ENCODE measurements around the gene AXIN2.
"Not testable (repeated sequence)": the region's sequence is repeated elsewhere in the genome, so short reads cannot be mapped to it uniquely, and the experiment has no call there.

Gene AXIN2

DNA sequence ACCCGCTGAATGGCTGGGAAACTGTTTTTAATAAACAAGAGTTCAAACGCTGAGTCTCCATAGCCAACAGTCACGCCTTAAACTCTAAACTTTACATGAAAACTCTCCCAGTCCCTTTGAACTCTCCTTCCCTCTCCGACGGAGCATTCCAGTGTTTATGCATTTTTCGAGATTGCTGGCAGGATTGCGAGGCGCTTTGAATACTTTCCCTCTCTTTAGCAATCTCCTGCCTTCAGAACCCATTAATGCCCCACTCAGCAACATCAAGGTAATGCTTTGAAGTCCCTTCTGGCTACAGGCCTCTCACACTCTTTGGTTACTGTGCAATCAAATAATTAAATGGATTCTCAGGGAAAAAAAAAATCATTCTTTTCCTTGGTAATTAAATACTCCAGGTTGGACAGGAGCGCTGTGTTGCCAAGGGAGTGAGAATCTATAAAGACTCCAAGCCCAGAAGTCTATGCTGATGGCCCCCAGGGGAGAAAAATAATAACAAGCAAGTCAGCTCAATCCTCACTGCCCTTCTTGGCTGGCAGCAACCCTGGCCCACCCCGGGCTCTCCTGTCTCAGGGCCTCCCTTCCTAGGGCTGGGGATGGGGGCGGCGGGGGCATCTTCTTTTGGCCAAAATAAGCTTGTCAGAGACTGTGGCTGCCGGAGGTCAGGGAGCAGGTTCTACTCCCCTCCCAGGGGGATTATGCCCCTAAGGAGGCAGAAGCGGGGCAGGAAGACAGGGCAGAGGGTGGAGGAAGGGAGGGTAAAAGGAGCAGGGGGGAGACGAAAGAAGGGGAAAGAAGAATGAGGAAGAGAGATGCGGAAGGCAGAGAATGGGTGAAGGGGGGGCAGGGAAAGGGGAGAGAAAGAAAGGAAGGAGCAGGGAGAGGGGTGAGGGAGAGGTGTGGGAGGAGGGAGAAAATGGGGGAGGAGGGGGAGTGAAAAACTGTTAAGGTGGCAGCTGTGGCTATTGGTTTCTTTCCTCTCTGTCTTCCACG is 45.2 kb downstream of the AXIN2 start:
- DNase-seq, result no peak

GRCh38 chr17:65515512-65515911 is 45.9 kb downstream of the AXIN2 start:
- no peak for DNase-seq

GRCh38 chr17:65514541-65514940 is 46.9 kb downstream of the AXIN2 start:
- DNase-seq, result no peak

DNA sequence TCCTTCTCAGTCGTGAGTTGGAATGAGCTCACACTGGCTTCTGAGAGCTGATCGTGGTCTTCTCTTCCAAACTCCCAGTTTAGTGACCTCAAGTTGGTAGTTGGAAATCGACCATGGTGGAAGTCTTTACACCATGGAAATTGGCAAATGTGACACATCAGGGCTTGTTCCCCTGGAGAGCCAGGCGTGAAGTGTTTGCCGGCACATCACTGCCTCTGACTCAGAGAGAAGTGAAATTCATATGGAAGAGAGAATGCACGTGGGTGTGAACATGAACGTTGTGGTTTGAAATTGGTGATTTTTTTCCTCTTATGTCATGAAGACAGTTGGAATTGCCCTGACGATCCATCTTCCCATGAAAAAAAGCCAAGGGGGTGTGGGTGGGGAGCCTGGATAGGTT is 47.4 kb downstream of the AXIN2 start:
- no peak for DNase-seq

- DNase-seq, result no peak
These were observed 50.1 kb downstream of the AXIN2 start for GRCh38 chr17:65511316-65511715.

DNA sequence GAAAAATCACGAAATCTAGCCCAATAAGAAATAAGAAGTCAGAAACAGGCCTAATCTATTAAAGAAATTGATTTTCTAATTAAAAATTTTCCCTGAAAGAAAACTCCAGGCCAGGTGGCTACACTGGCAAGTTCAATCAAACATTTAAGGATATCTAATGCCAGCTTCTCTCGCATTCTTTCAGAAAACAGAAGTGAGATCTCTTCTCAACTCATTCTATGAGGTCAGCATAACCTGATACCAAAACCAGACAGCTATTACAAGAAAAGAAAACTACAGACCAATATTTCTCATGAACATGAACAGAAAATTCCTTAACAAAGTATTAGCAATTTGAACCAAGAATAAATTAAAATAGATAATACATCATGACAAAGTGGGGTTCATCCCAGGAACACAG is 52.4 kb downstream of the AXIN2 start:
- no peak for DNase-seq

DNA sequence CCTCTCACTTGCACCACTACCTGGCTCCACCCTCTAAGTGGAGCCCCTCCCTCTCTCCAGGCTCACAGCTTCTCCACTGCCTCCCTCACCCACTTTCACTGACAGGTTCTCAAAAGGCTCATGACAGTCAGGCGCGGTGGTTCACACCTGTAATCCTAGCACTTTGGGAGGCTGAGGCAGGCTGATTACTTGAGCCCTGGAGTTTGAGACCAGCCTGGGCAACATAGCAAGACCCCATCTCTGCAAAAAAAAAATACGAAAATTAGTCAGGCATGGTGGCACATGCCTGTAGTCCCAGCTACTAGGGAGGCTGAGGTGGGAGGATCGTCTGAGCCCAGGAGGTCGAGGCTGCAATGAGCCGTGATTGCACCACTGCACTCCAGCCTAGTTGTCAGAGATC is 56.8 kb downstream of the AXIN2 start:
- not testable (repeated sequence) for DNase-seq

GRCh38 chr17:65504141-65504540 is 57.3 kb downstream of the AXIN2 start:
- DNase-seq, result no peak

DNA sequence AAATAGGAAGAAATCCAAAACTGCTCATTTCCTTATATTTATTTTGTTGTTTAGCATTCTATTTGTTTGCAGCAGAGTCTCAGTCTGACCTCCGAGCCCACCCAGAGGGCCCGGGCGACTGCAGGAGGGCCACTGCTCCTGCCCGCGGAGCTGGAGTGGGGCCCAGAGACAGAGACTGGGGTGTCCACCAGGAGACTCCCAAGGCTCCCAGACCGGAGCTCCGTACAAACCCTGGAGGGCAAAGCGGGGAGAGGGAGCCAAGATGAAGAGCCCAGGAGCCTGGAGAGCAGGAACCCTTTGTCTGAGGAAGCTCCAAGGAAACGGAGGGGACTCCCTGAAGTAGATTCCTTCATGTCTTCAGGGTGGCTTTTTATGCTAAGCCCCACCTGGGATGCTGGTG is 57.9 kb downstream of the AXIN2 start:
- no peak for DNase-seq

DNA sequence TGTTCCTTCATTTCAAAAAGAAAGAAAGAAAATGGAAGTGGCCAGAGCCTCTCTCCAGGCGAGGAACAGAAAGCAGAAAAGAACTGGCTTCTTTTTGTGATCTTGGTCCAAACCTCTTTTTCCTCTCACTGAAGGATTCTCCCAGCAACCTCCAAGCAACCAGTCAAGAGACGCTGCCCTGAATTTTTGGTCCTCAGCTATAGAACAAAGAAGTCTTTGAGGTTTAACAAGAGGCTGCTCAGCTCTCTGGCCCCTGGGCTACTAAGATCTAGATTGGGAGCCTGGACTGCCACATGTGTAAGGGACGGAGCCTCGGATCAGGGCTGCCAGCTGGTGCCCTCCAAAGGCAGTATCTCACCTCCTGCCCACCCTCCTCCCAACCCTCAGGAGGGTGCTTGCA is 62.6 kb downstream of the AXIN2 start:
- no peak for DNase-seq

DNA sequence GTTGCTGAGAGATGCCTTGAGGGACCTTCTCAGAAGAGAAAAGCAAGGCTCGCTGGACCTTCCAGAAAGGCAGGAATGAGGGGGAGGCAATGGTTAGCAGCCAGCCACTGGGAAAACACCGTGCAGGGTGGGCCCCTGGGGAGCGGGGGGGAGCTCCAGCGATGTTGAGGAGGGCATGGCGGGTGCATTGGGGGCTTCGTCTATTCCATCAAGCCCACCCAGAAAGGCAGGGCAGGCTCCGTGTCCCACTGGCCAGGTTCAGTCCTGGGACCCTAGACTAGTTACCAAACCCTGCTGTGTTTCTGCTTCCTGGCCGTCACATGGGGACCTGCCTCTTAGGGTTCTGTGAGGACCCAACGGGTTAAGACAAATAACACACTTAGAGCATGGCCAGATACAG is 64.6 kb downstream of the AXIN2 start:
- DNase-seq, result no peak

GRCh38 chr17:65495122-65496055 is 66.1 kb downstream of the AXIN2 start:
- peak; percentile 27 for DNase-seq

DNA sequence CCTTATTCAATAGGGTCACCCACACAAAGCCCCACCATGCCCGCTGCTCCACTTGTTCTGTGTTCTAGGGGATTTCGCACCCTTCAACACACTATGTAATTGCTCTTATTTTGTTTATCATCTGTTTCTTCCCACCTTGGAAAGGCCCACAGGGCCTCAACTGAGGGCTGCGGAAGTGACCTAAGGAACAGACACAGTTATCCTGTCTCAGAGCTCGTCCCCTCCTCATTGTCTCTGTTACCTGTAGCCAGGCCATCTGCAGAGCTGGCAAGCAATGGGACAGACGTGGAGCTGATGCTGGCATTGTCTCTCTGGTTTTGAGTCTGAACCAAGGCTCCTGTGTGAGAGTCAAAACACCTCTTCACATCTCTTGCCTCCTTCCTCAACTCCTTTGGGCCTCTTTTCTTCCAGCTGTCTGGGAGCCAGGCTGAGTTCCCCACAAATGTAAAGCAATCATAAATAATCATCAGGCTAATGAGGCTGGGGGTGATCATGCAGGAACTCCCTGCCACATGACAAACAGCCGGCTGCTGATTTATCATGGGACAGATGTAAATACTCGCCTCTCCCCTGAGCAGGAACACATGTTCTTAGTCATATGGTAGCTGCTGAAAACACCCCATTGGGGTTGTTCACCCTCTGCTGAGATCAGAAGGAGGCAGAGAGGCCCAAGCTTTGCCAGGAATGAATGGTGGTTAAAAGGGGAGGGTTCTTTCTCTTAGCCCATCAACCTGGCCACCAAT is 71.9 kb downstream of the AXIN2 start:
- DNase-seq, result no peak

DNA sequence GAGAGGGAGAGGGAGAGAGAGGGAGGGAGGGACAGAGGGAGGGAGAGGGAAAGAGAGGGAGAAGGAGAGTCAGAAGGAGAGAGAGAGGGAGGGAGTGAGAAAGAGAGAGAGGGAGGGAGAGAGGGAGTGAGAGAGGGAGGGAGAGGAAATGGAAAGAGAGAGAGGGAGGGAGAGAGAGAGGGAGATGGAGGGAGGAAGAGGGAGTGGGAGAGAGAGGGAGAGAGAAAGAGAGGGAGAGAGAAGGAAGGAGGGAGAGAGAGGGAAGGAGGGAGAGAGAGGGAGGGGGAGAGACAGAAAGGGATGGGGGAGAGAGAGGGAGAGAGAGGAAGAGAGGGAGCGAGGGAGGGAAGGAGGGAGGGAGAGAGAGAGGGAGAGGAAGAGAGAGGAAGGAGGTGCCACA is 72.8 kb downstream of the AXIN2 start:
- no peak for DNase-seq

DNA sequence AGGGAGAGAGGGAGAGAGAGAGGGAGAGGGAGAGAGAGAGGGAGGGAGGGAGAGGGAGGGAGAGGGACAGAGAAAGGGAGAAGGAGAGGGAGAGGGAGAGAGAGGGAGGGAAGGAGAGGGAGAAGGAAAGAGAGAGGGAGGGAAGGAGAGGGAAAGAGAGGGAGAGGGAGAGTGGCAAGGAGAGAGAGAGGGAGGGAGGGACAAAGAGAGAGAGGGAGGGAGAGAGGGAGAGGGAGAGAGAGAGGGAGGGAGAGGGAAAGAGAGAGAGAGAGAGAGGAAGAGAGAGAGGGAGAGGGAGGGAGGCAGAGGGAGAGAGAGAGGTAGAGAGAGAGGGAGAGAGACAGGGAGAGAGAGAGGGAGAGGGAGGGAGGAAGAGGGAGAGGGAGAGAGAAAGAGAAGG is 73.5 kb downstream of the AXIN2 start:
- no peak for DNase-seq

- DNase-seq, result no peak
These were observed 74.3 kb downstream of the AXIN2 start for GRCh38 chr17:65487161-65487560.

GRCh38 chr17:65485388-65486299 is 75.8 kb downstream of the AXIN2 start:
- no peak for DNase-seq

DNA sequence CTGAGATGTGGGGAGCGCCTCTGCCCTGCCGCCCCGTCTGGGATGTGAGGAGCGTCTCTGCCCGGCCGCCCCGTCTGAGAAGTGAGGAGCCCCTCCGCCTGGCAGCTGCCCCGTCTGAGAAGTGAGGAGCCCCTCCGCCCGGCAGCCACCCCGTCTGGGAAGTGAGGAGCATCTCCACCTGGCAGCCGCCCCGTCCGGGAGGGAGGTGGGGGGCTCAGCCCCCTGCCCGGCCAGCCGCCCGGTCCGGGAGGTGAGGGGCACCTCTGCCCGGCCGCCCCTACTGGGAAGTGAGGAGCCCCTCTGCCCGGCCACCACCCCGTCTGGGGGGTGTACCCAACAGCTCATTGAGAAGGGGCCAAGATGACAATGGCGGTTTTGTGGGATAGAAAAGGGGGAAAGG is 77.0 kb downstream of the AXIN2 start:
- not testable (repeated sequence) for DNase-seq

- no peak for DNase-seq
These were observed 78.0 kb downstream of the AXIN2 start for GRCh38 chr17:65483438-65483837.

DNA sequence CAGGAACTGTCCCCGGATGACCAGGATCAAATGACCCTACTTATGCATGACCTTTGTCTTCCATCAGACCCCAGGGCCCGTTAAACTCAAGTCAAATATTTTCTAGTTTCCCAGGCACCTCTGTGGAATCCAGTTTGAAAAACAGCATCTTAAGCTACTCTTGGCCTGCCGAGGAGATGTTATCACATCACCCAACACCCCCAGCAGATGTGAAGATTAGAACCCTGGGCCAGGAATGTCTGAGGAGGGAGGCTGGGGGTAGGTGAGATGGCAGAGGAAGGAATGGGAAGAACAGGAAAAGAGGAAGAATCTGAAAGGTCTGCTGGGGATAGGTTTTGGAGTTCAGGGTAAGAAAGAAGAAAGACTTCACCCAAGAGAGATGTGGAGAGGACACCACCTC is 79.2 kb downstream of the AXIN2 start:
- no peak for DNase-seq

- DNase-seq, result no peak
These were observed 82.2 kb downstream of the AXIN2 start for GRCh38 chr17:65479282-65479681.

Data from NCI-H510A (cell line).